ENCODE results near the gene HSD17B7. TPM values are rescaled to one million over a fixed set of nuclear protein-coding genes. Genes with fewer than 3 reads are reported as not detected.

The HSD17B7 gene
- total RNA-seq, 4 donors from 2014 or later: 8.5 to 21.4 (median 19.9) TPM

DNA sequence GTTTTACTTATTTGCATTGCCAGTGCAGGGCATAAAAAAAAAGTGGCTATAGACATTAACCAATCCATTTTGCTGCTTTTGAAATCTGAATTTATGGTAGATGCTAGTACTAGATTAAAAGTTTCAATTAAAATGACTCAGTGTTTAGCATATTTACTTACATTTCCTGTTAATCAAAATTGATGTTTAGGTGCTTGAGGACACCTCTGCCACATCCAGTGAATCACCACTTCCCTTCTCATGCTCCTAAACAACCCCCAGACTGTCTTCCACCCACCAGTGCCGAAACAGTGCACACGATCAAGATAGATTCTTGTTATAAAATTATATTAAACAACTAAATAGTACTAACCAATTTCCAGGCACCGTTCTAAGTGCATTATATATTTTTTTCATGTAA is 32.7 kb downstream of the HSD17B7 start:
- TF ChIP-seq, protein P1, sequence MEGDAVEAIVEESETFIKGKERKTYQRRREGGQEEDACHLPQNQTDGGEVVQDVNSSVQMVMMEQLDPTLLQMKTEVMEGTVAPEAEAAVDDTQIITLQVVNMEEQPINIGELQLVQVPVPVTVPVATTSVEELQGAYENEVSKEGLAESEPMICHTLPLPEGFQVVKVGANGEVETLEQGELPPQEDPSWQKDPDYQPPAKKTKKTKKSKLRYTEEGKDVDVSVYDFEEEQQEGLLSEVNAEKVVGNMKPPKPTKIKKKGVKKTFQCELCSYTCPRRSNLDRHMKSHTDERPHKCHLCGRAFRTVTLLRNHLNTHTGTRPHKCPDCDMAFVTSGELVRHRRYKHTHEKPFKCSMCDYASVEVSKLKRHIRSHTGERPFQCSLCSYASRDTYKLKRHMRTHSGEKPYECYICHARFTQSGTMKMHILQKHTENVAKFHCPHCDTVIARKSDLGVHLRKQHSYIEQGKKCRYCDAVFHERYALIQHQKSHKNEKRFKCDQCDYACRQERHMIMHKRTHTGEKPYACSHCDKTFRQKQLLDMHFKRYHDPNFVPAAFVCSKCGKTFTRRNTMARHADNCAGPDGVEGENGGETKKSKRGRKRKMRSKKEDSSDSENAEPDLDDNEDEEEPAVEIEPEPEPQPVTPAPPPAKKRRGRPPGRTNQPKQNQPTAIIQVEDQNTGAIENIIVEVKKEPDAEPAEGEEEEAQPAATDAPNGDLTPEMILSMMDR (IDR thresholded peaks at IDR 0.05; ENCODE audit: low read depth): no peak

GRCh38 chr1:162823771-162824525 is 33.4 kb downstream of the HSD17B7 start:
- TF ChIP-seq, protein P1 (IDR thresholded peaks at IDR 0.05; ENCODE audit: low read depth): no peak

- TF ChIP-seq, protein P1 (IDR thresholded peaks at IDR 0.05; ENCODE audit: low read depth): no peak
These were observed 38.8 kb downstream of the HSD17B7 start for GRCh38 chr1:162829268-162829667.

GRCh38 chr1:162832470-162832869 is 42.0 kb downstream of the HSD17B7 start:
- TF ChIP-seq, protein P1 (IDR thresholded peaks at IDR 0.05; ENCODE audit: low read depth): no peak

DNA sequence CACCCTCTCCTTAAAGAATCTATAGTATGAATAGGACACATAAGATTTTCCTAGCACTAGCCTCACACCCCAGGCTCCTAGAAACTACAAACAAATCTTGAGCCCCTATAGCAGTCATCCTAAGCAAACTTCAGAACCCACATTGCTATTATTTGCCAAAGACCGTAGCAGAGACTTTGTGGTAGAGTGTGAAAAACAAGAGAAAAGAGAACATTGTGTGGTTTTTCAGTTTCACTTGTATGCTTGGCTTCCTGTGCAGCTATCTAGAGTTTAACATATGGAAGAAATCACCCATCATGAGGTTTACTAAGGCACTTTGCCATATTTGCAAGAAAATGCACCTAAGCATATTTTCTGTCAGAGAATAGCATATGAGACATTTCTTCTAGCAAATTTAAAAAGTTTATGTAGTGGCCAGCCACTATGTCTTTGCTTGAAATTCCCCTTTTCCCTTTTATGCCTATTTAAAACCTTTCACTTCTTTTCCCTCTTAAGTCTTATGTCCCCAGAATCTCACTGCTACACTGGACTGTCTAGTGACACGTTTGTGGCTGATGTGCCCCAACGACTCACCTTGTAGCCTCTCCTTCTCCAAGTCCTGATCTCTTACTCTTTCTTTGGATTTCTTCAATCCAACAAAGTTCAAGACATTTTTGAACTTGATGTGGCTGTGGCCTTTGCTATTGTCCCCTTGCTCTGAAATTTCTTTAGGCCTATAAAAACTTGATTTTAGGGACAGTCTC is 44.8 kb downstream of the HSD17B7 start:
- TF ChIP-seq, protein P1 (IDR thresholded peaks at IDR 0.05; ENCODE audit: low read depth): no peak

GRCh38 chr1:162838863-162839262 is 48.4 kb downstream of the HSD17B7 start:
- TF ChIP-seq, protein P1 (IDR thresholded peaks at IDR 0.05; ENCODE audit: low read depth): no peak

- TF ChIP-seq, protein P1 (IDR thresholded peaks at IDR 0.05; ENCODE audit: low read depth): no peak
These were observed 49.8 kb downstream of the HSD17B7 start for GRCh38 chr1:162840250-162840839.
